Measurements from ENCODE around the gene TRIM47.
A peak's percentile ranks its signal among the peaks of the same experiment; 100 is the strongest.

TRIM47 gene

GRCh38 chr17:75847614-75848522 is 30.5 kb downstream of the TRIM47 start:
- DNase-seq (ENCODE audit: low spot score), result no peak

DNA sequence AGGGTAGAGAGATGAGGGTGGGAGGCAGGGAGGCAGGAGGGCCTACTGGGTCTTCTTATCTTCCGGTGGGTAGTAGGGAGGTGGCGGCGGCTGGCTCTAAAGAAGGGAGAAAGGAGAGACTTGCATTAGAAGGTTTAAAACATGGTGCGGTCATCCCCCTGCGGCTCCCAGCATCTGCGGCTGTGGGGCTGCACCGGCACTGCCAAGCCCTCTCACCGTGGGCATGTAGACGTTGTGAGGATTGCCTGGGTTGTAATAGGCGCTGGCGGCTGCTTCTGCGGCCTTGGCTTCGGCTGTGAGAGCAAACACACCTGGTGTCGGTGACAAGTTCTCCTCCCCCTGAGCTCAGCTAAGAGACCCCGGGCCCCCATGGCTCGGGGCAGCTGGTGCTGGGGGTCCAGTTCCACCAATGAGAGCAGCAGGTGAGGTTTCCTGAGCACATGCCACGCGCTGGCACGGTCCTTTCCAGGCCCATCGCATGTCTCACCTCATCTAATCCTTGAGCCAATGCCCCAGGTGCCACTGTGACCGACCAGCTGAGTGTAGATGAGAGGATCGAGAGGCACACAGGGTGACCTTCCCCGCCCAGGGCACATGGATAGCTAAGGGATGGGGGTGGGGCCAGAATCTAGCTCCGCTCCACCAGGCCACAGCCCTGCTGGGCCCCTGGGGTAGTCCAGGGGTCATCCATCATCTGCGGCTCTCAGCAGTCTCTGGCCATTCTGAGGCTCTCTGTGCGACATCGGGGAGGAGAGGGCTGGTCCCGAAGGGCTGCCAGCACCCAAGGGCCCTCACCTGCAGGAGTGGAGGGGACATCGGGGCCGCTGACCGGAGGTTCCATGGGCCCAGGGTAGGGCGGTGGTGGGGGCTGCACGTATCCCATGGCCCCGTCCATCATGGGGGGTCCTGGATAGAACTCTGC is 31.4 kb downstream of the TRIM47 start:
- no peak for DNase-seq (ENCODE audit: low spot score)

- DNase-seq (ENCODE audit: low spot score), result no peak
Observed at GRCh38 chr17:75845933-75846691, 32.3 kb downstream of the TRIM47 start.

DNA sequence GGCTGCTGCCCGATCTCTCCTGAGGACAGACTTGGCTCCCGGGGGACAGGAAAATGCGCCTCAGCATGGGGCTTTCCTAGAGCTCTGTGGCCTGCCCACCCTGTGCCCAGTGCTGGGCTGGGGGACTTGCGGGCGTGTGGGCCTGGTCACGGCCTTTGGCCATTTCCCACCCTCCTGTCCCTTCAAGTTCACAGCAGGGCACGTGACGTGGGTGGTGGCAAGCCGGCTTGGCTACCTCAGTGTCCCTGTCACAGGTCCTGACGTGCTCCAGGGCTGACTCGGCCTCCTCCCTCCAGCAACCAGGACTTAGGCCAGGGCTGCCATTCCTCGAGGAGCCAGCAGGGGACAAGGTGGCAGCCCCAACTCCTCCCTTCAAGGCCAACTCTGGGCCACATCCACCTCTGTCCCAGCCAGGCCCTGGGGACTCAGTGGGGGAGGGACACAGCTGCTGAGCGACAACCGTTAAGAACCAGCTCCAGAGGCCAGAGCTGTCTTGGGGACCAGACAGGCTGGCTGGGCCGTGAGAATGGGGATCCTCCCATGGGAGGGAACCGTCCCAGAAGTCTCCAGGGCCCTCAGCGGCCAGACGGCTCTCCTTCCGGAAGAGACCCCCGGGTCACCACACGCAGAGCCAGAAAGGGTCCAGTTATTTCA is 33.2 kb downstream of the TRIM47 start:
- peak; percentile 82 for DNase-seq (ENCODE audit: low spot score)

DNA sequence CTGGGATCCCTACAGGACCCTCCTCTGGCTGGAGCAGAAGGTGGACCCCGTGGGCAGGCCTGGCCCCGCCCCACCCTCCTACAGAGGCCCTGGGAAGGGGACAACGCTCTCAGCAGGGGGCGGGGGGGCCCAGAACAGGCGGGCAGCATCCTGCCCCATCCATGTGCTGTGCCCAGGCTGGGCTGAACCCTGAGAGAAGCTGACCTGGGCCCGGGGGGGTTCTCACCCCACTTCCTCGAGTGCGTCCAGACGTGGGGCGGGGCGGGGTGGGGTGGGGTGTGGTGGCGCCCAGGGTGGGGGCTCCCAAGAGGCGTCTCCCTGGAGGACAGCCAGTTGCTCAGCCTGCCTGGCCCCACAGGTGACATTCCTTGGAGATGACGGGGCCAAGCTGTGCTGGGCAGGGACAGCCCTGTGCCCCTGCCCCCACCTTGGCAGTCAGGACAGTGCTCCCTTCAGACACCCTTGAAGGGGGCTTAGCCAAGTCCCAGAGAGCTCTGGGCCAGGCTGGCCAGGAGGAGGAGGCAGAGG is 33.8 kb downstream of the TRIM47 start:
- no peak for DNase-seq (ENCODE audit: low spot score)

GRCh38 chr17:75843577-75844529 is 34.5 kb downstream of the TRIM47 start, which contains the start of gene UNC13D:
UNC13D (minus strand) TSS chr17:75844404; CDS start chr17:75844337, 67 bp downstream.
- no peak for DNase-seq (ENCODE audit: low spot score)

DNA sequence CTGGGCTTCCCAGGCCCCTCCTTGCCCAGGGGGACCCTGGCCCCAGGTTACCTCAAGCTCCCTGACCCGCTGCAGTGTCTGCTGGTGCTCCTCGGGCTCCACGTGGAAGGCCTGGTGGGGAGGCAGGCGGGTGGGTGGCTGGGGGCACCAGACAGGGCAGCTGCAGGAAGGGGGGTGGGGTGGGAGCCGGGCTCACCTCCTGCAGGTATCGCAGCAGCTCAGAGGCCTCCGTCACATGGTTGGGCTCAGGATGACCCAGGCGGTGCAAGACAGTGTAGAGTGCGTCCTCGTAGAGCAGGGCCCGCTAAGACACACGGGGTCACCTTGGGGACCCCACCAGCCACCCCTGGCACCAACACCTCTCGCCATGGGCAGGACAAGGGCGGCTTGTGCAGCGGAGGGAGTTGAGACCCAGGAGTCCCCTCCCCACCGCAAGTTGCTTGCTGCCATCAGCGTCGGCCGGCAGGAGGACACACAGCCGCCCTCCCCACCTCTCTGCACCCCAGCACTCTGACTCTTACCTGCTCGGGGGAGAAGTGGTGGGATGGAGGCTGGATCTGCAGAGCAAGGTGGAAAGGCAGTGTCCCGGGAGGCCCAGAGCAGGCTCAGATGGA is 35.3 kb downstream of the TRIM47 start:
- no peak for DNase-seq (ENCODE audit: low spot score)

DNA sequence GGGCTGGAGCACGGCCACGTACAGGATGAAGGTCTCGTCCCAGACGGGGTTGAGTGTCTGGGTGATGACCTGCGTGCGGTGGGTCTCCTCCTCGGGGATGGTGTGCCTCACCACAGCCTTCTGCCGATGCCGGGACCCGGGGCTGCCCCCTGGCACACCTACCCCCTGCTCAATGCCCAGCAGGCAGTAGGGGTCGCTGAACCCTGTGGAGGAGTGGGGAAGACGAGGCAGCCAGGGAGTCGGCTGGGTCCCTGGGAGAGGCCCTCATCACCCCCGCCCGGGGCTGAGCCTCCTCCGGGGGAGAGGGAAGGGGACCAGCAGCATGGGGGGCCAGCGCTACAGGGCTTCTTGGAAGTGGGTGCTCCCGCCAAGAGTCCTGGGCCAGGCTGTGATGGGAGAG is 36.0 kb downstream of the TRIM47 start:
- no peak for DNase-seq (ENCODE audit: low spot score)

GRCh38 chr17:75840799-75841164 is 37.6 kb downstream of the TRIM47 start:
- DNase-seq (ENCODE audit: low spot score), result no peak

DNA sequence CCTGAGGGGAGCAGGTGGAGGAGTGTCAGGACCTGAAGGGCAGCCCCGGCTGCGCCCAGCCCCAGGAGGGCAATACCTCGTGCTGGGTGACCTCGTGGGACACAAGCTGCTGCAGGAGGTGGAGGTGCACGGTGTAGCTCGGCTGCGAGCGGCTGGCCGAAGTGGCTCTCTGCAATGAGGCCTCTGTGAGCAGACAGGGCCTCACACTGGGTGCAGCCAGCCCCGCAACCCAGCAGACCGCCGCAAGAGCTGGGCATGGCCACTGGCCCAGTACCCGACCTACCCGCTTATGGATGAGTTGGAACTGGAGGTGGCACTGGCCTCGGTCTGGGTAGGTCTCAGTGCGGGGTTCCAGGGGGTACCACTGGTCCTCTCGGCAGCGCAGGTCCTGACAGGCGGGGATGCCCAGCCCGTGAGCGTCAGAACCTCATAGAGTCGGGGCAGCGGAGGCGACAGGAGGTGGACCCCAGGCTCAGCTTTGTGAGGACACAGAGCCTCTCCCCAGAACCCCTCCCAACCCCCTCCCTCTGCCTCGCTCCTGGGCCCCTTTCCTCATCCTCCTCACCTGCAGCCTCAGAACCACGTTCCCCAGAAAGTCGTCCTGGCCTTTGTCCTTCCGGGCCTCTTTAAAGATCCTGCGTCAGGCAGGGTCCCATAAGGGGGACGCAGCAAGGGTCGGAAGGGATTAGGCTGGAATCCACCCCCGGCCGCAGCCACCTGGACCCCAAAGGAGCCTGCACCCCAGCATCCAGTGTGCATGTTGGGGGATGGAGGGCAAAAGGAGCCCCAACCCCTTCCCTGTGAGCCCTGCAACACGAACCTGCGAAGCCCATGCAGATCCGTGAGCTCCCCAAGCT is 38.2 kb downstream of the TRIM47 start:
- no peak for DNase-seq (ENCODE audit: low spot score)

- no peak for DNase-seq (ENCODE audit: low spot score)
Observed at GRCh38 chr17:75838410-75838809, 40.0 kb downstream of the TRIM47 start.

DNA sequence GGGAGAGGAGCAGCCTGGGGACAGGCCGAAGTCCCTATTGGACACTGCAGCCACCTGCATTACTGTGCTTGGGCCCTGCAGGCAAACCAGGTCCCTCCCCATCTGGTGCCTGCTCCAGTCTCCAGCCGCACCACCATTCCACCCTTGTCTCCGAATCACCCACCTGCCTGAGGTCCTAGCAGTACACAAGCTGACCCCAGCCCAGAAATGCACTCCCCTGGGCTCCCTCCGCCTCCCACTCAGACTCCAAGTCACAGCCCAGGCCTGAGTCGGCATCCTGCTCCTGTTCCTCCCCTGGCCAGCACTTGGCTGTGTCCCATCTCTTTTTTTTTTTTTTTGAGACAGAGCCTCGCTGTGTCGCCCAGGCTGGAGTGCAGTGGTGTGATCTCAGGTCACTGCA is 40.5 kb downstream of the TRIM47 start:
- no peak for DNase-seq (ENCODE audit: low spot score)

DNA sequence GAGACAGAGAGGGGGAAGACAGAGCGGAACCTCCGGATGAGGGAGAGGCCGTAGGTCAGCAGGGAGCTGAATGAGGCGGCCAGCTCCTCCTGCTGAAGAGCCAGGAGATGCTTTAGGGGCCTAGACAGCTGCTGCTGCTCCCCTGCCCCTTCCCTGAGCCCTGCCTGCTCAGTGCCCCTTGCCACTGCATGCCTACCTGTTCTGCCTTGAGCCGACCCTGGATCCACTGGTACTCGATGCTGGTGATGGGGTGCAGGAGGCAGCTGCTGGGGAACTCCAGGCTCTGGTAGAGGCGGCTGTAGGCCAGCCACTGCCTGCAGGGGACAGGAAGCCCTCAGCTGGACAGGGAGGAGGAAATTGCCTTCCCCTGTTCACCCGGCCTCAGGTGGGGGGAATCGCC is 41.8 kb downstream of the TRIM47 start:
- no peak for DNase-seq (ENCODE audit: low spot score)

DNA sequence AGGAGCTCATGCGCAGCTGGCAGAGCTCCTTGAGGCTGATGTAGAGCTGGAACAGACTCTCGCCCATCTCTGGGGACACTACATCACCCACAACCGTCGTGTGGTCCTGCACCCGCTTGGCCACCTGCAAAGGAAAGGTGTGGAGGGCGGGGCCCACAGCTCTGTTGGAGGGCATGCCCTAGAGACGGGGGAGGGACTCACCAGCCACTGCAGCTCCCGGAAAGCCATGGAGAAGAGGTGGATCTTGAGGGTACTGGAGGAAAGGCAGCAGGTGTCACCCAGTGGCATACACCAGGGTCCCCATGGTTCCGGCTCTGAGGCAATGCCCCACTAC is 42.8 kb downstream of the TRIM47 start:
- DNase-seq (ENCODE audit: low spot score), result no peak

DNA sequence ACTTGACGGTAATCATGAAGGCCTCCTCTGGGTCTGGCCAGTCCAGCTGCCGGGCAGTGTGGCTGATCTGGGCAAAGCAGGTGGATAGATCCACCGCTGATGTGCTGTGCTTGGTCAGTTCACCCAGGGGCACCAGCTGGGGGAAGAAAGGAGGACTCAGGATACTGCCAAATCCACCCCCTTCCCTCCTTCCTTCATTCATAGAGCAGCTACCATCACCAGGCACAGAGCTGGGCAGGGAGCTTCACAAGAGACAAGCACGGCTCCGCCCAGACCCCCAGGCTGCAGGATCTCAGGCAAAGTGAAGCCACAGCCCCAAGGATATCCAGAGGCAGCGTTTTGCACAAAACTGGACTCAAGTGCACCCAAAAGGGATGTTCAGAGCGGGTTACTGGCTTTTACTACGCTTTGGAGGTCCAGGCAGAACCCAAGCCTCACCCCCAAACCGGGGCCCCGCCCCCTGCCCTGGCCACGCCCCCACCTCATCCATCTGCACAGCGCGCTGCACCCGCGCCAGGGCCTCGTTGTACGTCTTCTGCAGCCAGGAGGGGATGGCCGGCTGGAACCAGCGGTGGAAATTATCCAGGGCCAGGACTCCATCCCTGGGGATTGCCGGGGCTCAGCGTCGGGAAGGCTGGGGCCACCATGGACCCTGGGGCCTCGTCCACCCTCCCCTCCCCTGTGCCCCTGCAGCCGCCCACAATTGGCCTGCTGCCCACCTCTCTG is 43.3 kb downstream of the TRIM47 start:
- peak; percentile 37 for DNase-seq (ENCODE audit: low spot score)

DNA sequence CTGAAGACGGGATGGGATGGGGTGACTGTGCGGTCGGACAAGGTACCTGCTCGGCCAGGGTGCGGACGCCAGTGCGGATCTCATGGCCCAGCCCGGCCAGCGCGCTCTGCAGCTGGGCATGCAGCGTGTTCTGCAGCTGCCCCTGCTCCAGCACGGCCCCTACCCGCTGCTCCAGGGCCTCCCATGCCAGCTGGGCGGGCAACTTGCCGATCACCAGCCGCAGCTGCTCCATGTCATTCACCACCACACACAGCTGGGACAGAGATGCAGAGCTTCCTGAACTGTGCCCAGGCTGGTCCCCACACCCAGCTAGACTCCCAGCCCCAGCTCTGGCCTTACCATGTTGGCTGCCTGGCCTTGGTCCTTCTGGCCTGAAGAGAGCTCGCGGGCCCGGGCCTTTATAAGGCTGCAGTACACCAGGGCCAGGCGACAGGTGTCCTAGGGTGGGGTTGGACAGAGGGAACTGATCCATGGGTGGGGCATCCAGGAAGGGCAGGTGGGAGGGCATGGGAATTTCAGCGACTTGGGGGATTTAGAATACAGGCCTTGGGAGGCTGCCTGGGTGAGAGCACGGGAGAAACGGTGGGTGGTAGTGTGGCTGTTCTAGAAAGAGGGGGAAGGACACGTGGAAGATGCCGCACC is 44.0 kb downstream of the TRIM47 start:
- DNase-seq (ENCODE audit: low spot score), result no peak

DNA sequence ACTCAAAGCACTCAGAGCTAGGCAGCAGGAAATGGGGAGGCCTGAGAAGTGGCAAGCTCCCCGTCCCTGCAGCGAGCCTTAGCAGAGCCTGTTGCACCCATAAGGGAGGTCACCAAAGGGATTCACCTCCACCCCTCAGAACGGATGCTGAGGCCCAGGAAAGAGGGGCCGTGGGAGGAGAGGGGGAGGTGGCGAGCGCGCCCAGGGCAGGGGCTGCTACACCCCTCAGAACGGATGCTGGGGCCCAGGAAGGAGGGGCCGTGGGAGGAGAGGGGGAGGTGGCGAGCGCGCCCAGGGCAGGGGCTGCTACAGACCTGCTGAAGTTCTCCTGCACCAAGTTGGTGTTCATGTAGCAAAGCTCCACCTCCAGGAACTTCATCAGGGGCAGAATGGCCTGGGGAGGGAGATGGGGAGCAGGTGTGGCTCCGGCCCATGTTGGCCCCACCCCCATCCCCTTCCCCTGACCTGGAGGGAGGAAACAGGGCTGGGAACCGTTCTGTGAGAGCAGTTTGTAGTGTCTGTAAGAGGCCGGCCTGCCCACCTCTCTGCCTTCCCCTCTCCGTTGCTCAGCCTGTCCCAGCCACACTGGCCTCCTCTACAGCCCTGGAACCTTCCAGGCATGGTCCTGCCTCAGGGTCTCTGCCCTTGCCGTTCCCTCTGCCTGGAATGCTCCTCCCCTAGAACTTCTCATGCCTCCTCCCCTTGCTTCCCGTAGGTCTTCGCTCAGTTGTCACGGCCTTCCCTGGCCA is 45.6 kb downstream of the TRIM47 start:
- no peak for DNase-seq (ENCODE audit: low spot score)

Data from AG08395 (cell line).